GM23338 (cell line): ENCODE data around the gene MAGI1. TPM values are rescaled to one million over a fixed set of nuclear protein-coding genes. Genes with fewer than 3 reads are reported as not detected.
A peak's percentile ranks its signal among the peaks of the same experiment; 100 is the strongest.

ENCODE experiments used
- ATAC-seq: fragments of 200-7000 bp; cut with Tn5 transposase; 3 replicates; pipeline ENCODE4 v1.9.1; 2020
- DNase-seq: peaks from one replicate; pipeline ENCODE4 v3.0.0-alpha.2; 2015; ENCODE audit warnings: low spot score
- H2AFZ ChIP-seq: fragments of 200-600 bp; sonication (generic); 2 replicates; pipeline ENCODE4 v1.8.0; 2016; ENCODE audit warnings: antibody characterized with exemption, mild to moderate bottlenecking, moderate library complexity
- H3F3A ChIP-seq: fragments of 200-600 bp; sonication (generic); replicated peaks from 2 replicates; pipeline ENCODE4 v1.8.0; 2017; ENCODE audit warnings: antibody characterized with exemption, mixed run types, low read depth
- H3K27ac ChIP-seq: fragments of 200-600 bp; sonication (generic); 2 replicates; pipeline ENCODE4 v1.6.1; 2016; ENCODE audit warnings: low read depth
- H3K27me3 ChIP-seq: fragments of 200-600 bp; sonication (generic); 2 replicates; pipeline ENCODE4 v1.8.0; 2016; ENCODE audit warnings: mild to moderate bottlenecking, mixed run types, moderate library complexity; ENCODE audit not compliant: insufficient read depth
- H3K36me3 ChIP-seq: fragments of 200-600 bp; sonication (generic); 2 replicates; pipeline ENCODE4 v1.8.0; 2016; ENCODE audit warnings: mild to moderate bottlenecking; ENCODE audit not compliant: insufficient read depth
- H3K4me1 ChIP-seq: fragments of 200-600 bp; sonication (generic); 2 replicates; pipeline ENCODE4 v1.8.0; 2016; ENCODE audit warnings: mild to moderate bottlenecking, moderate library complexity; ENCODE audit not compliant: insufficient read depth
- H3K4me2 ChIP-seq: fragments of 200-600 bp; sonication (generic); 2 replicates; pipeline ENCODE4 v1.7.1; 2017; ENCODE audit warnings: mixed run types
- H3K4me3 ChIP-seq: fragments of 200-600 bp; sonication (generic); 2 replicates; pipeline ENCODE4 v1.6.1; 2016; ENCODE audit warnings: mixed run types
- H3K79me2 ChIP-seq: fragments of 200-600 bp; sonication (generic); replicated peaks from 2 replicates; pipeline ENCODE4 v1.8.0; 2017; ENCODE audit warnings: mild to moderate bottlenecking; ENCODE audit not compliant: insufficient read depth
- H3K9me2 ChIP-seq: fragments of 200-600 bp; sonication (generic); 2 replicates; pipeline ENCODE4 v1.8.0; 2017; ENCODE audit not compliant: insufficient read depth
- H4K20me1 ChIP-seq: fragments of 200-600 bp; sonication (generic); replicated peaks from 2 replicates; pipeline ENCODE4 v1.8.0; 2017; ENCODE audit warnings: mild to moderate bottlenecking; ENCODE audit not compliant: insufficient read depth
- H3K27ac Mint-ChIP-seq: 2 replicates; pipeline ENCODE4 v1.8.0; 2020; ENCODE audit warnings: inconsistent platforms, mild to moderate bottlenecking, moderate library complexity, mixed read lengths
- H3K27me3 Mint-ChIP-seq: 3 replicates; pipeline ENCODE4 v1.8.0; 2022; ENCODE audit warnings: low read depth, mild to moderate bottlenecking, moderate library complexity, mixed read lengths, inconsistent platforms; ENCODE audit not compliant: insufficient read depth, poor library complexity
- H3K36me3 Mint-ChIP-seq: 3 replicates; pipeline ENCODE4 v1.8.0; 2021; ENCODE audit warnings: low read depth, mild to moderate bottlenecking, inconsistent platforms, moderate library complexity, mixed read lengths
- H3K4me1 Mint-ChIP-seq: 3 replicates; pipeline ENCODE4 v1.8.0; 2020; ENCODE audit warnings: mild to moderate bottlenecking, inconsistent platforms, mixed read lengths
- H3K4me3 Mint-ChIP-seq: 3 replicates; pipeline ENCODE4 v1.8.0; 2021; ENCODE audit warnings: moderate library complexity, mild to moderate bottlenecking, inconsistent platforms, mixed read lengths
- H3K9me3 Mint-ChIP-seq: 3 replicates; pipeline ENCODE4 v1.8.0; 2020; ENCODE audit warnings: moderate library complexity, mild to moderate bottlenecking, inconsistent platforms, mixed read lengths
- CREB1 ChIP-seq: fragments of 250-450 bp; sonication (Bioruptor Pico); IDR thresholded peaks from 2 replicates; pipeline ENCODE4 v1.5.0; 2020; ENCODE audit warnings: low read depth, mild to moderate bottlenecking, moderate library complexity
- CTCF ChIP-seq, 2 experiments: fragments of 200-600 bp in 1 of 2; sonication (generic) in 1 of 2; conservative IDR thresholded peaks; 2 replicates each; pipeline versions ENCODE4 v1.5.1 to v1.6.1; 2016 to 2017; ENCODE audit warnings: antibody characterized with exemption in 2 of 2, low read depth in 2 of 2, mild to moderate bottlenecking in 2 of 2, moderate library complexity in 1 of 2
- EZH2 ChIP-seq: fragments of 200-600 bp; sonication (generic); IDR thresholded peaks from one replicate; pipeline ENCODE4 v1.8.0; 2017; ENCODE audit warnings: antibody characterized with exemption, mild to moderate bottlenecking, low read depth; ENCODE audit not compliant: unreplicated experiment
- EZH2phosphoT487 ChIP-seq: fragments of 200-600 bp; sonication (generic); IDR thresholded peaks from one replicate; pipeline ENCODE4 v1.8.1; 2018; ENCODE audit warnings: antibody characterized with exemption; ENCODE audit not compliant: unreplicated experiment
- POLR2AphosphoS5 ChIP-seq: IDR thresholded peaks from 2 replicates; pipeline ENCODE4 v1.6.1; 2016; ENCODE audit warnings: antibody characterized with exemption, low read depth
- REST ChIP-seq: IDR thresholded peaks from one replicate; pipeline ENCODE4 v1.6.1; 2018; ENCODE audit warnings: antibody characterized with exemption; ENCODE audit not compliant: unreplicated experiment
- STAT1 ChIP-seq: IDR thresholded peaks from one replicate; pipeline ENCODE4 v1.6.1; 2016; ENCODE audit warnings: antibody characterized with exemption; ENCODE audit not compliant: unreplicated experiment
- ZNF114 ChIP-seq: fragments of 250-450 bp; sonication (Bioruptor Pico); IDR thresholded peaks from 2 replicates; pipeline ENCODE4 v1.5.0; 2020; ENCODE audit warnings: mild to moderate bottlenecking, moderate library complexity
- ZNF462 ChIP-seq: fragments of 250-450 bp; sonication (Bioruptor Pico); IDR thresholded peaks from 2 replicates; pipeline ENCODE4 v1.5.0; 2020; ENCODE audit warnings: mild to moderate bottlenecking, moderate library complexity
- polyA plus RNA-seq: library from polyadenylated mRNA; unstranded; fragments of >200 nt; fragmentation: Nextera tagmentation; extraction: Ambion mirVana; gene quantifications from 2 replicates; pipeline ENCODE4 v1.2.1, GENCODE V29; 2016
- total RNA-seq: library from RNA; depleted of rRNA; stranded (reverse); fragments of >200 nt; shearing (Covaris generic); gene quantifications from 2 replicates; pipeline ENCODE4 v1.2.3, GENCODE V29; 2014

The MAGI1 gene
- total and polyA plus RNA-seq, 2 experiments from 2014 or later, result 27.4 to 71.2 TPM

- TF ChIP-seq CTCF (conservative IDR thresholded peaks at IDR 0.05; ENCODE audit: low read depth in 2 of 2), result peak; percentile 88 to 97
- TF ChIP-seq EZH2, result no peak
- peak overlapping the region; percentile 29; the same call in 1 of the 2 replicates for H2AFZ ChIP-seq
- H3K4me2 ChIP-seq, result no peak overlapping the region
- no peaks in the 10 kb centered on the region; the same call in 1 of the 2 replicates for H3K9me2 ChIP-seq
- Mint-ChIP-seq H3K36me3 (no peaks in the 10 kb centered on the region), H3K4me3 (no peak overlapping the region), H3K27ac (no peak overlapping the region), H3K4me1 (peaks cover 44% of the 10 kb centered on the region), H3K27me3 (peaks cover 2% of the 10 kb centered on the region), H3K9me3 (no peaks in the 10 kb centered on the region)
- no peaks in the 10 kb centered on the region for H3K27me3 ChIP-seq
- DNase-seq (peak; percentile 91), ATAC-seq (peak; percentile 95)
- no peaks in the 10 kb centered on the region for H3K79me2 ChIP-seq
- no peak overlapping the region for H3K27ac ChIP-seq
- 0 out of 2 replicates have a peak, but pooled peaks cover 3% of the 10 kb centered on the region for H4K20me1 ChIP-seq
- H3K36me3 ChIP-seq, result no peaks in the 10 kb centered on the region
- no peak overlapping the region for H3K4me3 ChIP-seq
- H3F3A ChIP-seq, result no peaks in the 10 kb centered on the region
- H3K4me1 ChIP-seq, result peaks cover 35% of the 10 kb centered on the region
Observed at GRCh38 chr3:65342084-65342683, 696.5 kb downstream of the MAGI1 start.

- H3K36me3 ChIP-seq, result no peaks in the 10 kb centered on the region
- no peaks in the 10 kb centered on the region for H3K36me3 Mint-ChIP-seq
- H3K27ac Mint-ChIP-seq, result no peak overlapping the region
- no peaks in the 10 kb centered on the region for H3K9me2 ChIP-seq
- no peaks in the 10 kb centered on the region for H3F3A ChIP-seq
- H3K4me3 ChIP-seq, result no peak overlapping the region
- ATAC-seq, result no peak
- H3K9me3 Mint-ChIP-seq, result no peaks in the 10 kb centered on the region
- H3K4me1 ChIP-seq, result peaks cover 19% of the 10 kb centered on the region
- no peak overlapping the region for H3K4me2 ChIP-seq
- DNase-seq, result no peak
- H2AFZ ChIP-seq, result no peak overlapping the region
- H3K27me3 Mint-ChIP-seq, result no peaks in the 10 kb centered on the region
- H3K4me3 Mint-ChIP-seq, result no peak overlapping the region
- no peaks in the 10 kb centered on the region for H3K79me2 ChIP-seq
- H3K27me3 ChIP-seq, result no peaks in the 10 kb centered on the region
- H4K20me1 ChIP-seq, result 0 out of 2 replicates have a peak, but pooled peaks cover 3% of the 10 kb centered on the region
- H3K4me1 Mint-ChIP-seq, result peaks cover 30% of the 10 kb centered on the region
- H3K27ac ChIP-seq, result no peak overlapping the region
- TF ChIP-seq POLR2AphosphoS5, result no peak
- no peak for TF ChIP-seq ZNF114 (CRISPR knock-in tag)
- TF ChIP-seq REST, result no peak
- TF ChIP-seq CREB1 (CRISPR knock-in tag), result no peak
- no peak for TF ChIP-seq STAT1
- no peak for TF ChIP-seq EZH2phosphoT487
- no peak for TF ChIP-seq EZH2
- TF ChIP-seq ZNF462 (CRISPR knock-in tag), result no peak
Observed at GRCh38 chr3:65339192-65339740, 699.5 kb downstream of the MAGI1 start.
